Effector CD8-positive, alpha-beta T cell (primary cell): ENCODE data around the gene DSC1.

Source experiments
- DNase-seq: peaks from one replicate; lab custom pipeline; 2025; lab: John Stamatoyannopoulos, UW

Gene DSC1

GRCh38 chr18:31104444-31104843 lies 58.2 kb downstream of the DSC1 start:
- DNase-seq: no peak

- no peak for DNase-seq
These were observed 59.2 kb downstream of the DSC1 start for GRCh38 chr18:31103423-31103822.

GRCh38 chr18:31102941-31103340 lies 59.7 kb downstream of the DSC1 start:
- DNase-seq: no peak

- DNase-seq: no peak
These were observed 60.5 kb downstream of the DSC1 start, which contains the start of gene DSC2 for GRCh38 chr18:31102025-31102684. TSS of gene DSC2 (minus strand) at chr18:31102421. CDS start at chr18:31101971, 450 bp downstream.

- DNase-seq: no peak
These were observed 61.3 kb downstream of the DSC1 start for GRCh38 chr18:31101183-31102024.

GRCh38 chr18:31100436-31101182 lies 62.0 kb downstream of the DSC1 start:
- DNase-seq: no peak

- DNase-seq: no peak
These were observed 63.0 kb downstream of the DSC1 start for GRCh38 chr18:31099450-31100230.

GRCh38 chr18:31098878-31099277 lies 63.8 kb downstream of the DSC1 start:
- no peak for DNase-seq

GRCh38 chr18:31097666-31098065 lies 65.0 kb downstream of the DSC1 start:
- DNase-seq: no peak

GRCh38 chr18:31093880-31094279 lies 68.8 kb downstream of the DSC1 start:
- no peak for DNase-seq

- DNase-seq: no peak
These were observed 69.4 kb downstream of the DSC1 start for GRCh38 chr18:31093294-31093693.

GRCh38 chr18:31091350-31091749 lies 71.3 kb downstream of the DSC1 start:
- DNase-seq: no peak

- DNase-seq: no peak
These were observed 74.1 kb downstream of the DSC1 start for GRCh38 chr18:31088532-31088931.

- no peak for DNase-seq
These were observed 82.7 kb downstream of the DSC1 start for GRCh38 chr18:31079973-31080372.
